WI38 (cell line): Measurements from ENCODE around the gene SMIM5.
"Not testable (repeated sequence)": the region's sequence is repeated elsewhere in the genome, so short reads cannot be mapped to it uniquely, and the experiment has no call there.

ENCODE experiments used
- H3K4me3 ChIP-seq: 2 replicates; pipeline ENCODE4 v1.5.1; 2011; ENCODE audit warnings: low read depth, mild to moderate bottlenecking, control low read depth, low read length
- TF ChIP-seq, protein P1 (sequence below): IDR thresholded peaks from 2 replicates; pipeline ENCODE4 v1.5.1; 2012; ENCODE audit warnings: low read depth, mild to moderate bottlenecking, control low read depth, low read length

SMIM5 gene

GRCh38 chr17:75634754-75635609 is 1.7 kb downstream of the SMIM5 start:
- TF ChIP-seq, protein P1, sequence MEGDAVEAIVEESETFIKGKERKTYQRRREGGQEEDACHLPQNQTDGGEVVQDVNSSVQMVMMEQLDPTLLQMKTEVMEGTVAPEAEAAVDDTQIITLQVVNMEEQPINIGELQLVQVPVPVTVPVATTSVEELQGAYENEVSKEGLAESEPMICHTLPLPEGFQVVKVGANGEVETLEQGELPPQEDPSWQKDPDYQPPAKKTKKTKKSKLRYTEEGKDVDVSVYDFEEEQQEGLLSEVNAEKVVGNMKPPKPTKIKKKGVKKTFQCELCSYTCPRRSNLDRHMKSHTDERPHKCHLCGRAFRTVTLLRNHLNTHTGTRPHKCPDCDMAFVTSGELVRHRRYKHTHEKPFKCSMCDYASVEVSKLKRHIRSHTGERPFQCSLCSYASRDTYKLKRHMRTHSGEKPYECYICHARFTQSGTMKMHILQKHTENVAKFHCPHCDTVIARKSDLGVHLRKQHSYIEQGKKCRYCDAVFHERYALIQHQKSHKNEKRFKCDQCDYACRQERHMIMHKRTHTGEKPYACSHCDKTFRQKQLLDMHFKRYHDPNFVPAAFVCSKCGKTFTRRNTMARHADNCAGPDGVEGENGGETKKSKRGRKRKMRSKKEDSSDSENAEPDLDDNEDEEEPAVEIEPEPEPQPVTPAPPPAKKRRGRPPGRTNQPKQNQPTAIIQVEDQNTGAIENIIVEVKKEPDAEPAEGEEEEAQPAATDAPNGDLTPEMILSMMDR = no peak

GRCh38 chr17:75635610-75636202 is 2.5 kb downstream of the SMIM5 start:
- TF ChIP-seq, protein P1 = no peak
- H3K4me3 ChIP-seq = no peak overlapping the region

More at GRCh38 chr17:75634754-75635609, 1.7 kb downstream of the SMIM5 start:
- H3K4me3 ChIP-seq = no peak overlapping the region

DNA sequence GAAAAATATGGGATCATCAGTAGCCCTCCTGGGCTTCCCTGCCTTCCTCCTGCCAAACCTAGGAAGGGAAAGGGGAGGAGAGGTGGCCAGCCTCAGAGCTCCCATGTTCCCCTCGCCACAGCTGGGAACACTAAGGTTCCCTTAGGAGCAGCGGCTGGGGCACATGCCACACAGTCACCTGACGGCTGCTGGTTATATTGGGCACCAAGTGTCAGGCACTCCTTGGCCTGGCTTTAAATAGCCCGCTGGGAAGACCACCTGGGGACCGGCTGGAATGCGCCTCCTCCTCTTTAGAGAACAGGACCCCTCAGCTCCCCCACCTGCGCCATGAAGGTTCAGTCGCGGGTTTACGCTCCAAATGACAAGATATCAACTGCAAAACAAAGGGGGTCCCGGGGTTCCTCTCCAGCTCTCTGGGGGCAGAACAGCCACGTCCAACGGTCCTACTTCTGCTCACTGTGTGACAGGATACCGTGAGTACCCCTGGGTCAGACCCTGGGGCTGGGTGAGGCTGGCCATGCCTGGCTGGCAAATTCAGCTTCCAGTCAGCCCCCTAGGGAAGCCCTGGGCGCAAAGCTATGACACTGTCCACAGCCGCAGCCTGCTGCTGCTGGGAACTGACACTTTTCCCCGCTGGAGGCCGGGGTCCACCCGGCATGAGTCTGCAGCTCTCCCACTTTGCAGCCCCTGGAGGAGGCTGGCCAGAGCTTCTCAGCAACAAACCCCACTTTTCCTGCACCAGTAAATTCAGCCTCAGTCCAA is 3.3 kb downstream of the SMIM5 start:
- TF ChIP-seq, protein P1 = no peak
- H3K4me3 ChIP-seq = no peak overlapping the region

DNA sequence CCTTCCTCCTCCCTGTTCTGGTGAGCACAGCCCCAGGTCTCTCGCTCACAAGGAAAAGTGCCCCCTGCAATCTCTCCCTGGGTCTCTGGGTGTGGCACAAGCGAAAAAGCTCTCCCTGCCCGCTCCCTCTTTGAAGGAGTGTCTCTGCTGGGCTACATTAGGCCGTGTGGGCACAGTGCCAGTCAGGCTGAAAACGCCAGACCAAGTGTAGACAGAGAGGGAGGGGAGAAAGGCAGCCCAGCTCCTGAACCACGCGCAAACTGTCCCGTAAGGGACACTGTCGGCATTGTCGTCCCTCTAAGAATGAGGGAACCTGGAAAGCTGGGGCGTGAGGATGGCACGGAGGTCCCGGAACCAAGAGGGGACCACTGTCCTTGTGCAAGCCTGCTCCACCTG is 3.9 kb downstream of the SMIM5 start:
- H3K4me3 ChIP-seq = no peak overlapping the region
- TF ChIP-seq, protein P1 = no peak

DNA sequence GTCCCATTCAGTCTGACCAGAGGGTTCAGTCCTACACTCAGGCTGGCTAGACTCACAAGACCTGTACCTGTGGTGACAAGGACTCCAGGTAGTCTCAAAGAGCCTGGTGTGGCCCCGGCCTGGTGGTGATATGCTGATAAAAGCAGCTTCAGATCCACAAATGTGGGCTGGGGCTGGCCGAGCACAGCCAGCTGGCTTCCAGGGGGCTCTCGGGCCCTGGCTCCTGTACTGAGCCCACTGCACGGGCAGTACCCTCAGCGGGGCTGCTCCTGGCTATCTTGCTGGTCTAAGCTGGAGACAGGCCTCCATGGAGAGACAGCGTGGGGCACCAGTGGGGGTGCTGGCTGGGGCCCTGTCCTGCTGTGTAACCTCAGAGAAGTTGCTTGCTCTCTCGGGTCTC is 4.3 kb downstream of the SMIM5 start:
- TF ChIP-seq, protein P1 = no peak
- no peak overlapping the region for H3K4me3 ChIP-seq

DNA sequence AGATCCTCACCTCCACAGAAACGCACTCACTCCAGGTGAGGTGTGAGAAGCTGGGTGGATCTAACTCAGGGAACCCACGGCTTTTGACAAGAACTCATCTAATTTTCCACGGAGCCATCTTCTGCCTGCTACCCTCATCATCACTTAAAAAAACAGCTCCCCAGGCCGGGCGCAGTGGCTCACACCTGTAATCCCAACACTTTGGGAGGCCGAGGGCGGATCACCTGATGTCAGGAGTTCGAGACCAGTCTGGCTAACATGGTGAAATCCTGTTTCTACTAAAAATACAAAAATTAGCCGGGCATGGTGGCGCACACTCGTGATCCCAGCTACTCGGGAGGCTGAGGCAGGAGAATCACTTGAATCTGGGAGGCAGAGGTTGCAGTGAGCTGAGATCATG is 4.8 kb downstream of the SMIM5 start:
- not testable (repeated sequence) for H3K4me3 ChIP-seq

DNA sequence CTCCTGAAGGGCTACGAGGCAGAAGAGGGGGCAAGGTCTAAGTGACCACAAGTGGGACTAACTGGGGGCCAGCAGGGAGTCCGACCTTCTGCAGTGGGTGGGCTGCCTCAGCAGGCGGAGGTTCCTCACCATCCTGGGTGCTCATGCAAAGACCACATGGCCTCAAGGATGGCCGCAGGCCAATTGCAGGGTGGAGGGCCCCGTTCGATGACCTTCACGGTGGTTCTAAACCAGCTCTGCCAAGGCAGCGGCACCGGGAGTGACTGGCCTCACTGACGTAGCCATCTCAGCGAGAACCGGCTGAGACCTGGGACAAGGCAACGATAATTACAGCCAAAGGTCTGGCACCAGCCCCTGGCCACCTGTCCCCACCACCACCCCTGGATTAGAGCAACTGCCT is 5.7 kb downstream of the SMIM5 start:
- TF ChIP-seq, protein P1 = no peak
- H3K4me3 ChIP-seq = no peak overlapping the region
